Measurements from ENCODE around the gene SMG5. TPM values are rescaled to one million over a fixed set of nuclear protein-coding genes. Genes with fewer than 3 reads are reported as not detected.

SMG5 gene
- total and polyA plus RNA-seq, 2 experiments from 2014 or later: 25.9 to 118 TPM

- H3K27me3 Mint-ChIP-seq (ENCODE audit: insufficient read depth, low read depth, poor library complexity): peaks cover 11% of the 10 kb centered on the region
- TF ChIP-seq CREB1 (CRISPR knock-in tag; IDR thresholded peaks at IDR 0.05; ENCODE audit: low read depth) (no peak), POLR2AphosphoS5 (IDR thresholded peaks at IDR 0.05; ENCODE audit: low read depth) (no peak), NANOG (IDR thresholded peaks at IDR 0.05; ENCODE audit: borderline replicate concordance) (no peak), EZH2phosphoT487 (IDR thresholded peaks at IDR 0.05; ENCODE audit: unreplicated experiment) (no peak), JUNB (IDR thresholded peaks at IDR 0.05; ENCODE audit: unreplicated experiment) (no peak), STAT1 (IDR thresholded peaks at IDR 0.05; ENCODE audit: unreplicated experiment) (no peak), REST (IDR thresholded peaks at IDR 0.05; ENCODE audit: unreplicated experiment) (no peak), ZNF462 (CRISPR knock-in tag; IDR thresholded peaks at IDR 0.05) (no peak), EZH2 (IDR thresholded peaks at IDR 0.05; ENCODE audit: low read depth, unreplicated experiment) (no peak), CTCF (conservative IDR thresholded peaks at IDR 0.05; ENCODE audit: low read depth in 2 of 2) (no peak), ZNF114 (CRISPR knock-in tag; IDR thresholded peaks at IDR 0.05) (no peak), ZNF331 (CRISPR knock-in tag; IDR thresholded peaks at IDR 0.05; ENCODE audit: low read depth) (no peak)
- peaks cover 11% of the 10 kb centered on the region; the same call in 1 of the 2 replicates for H3F3A ChIP-seq (replicated peaks; ENCODE audit: low read depth)
- 0 out of 2 replicates have a peak, but pooled peaks cover 5% of the 10 kb centered on the region for H3K36me3 ChIP-seq (ENCODE audit: insufficient read depth)
- H3K27ac ChIP-seq (ENCODE audit: low read depth): peak overlapping the region; percentile 96
- no peak overlapping the region for H3K4me2 ChIP-seq
- H3K27me3 ChIP-seq (ENCODE audit: insufficient read depth): no peaks in the 10 kb centered on the region
- H4K20me1 ChIP-seq (replicated peaks; ENCODE audit: insufficient read depth): 0 out of 2 replicates have a peak, but pooled peaks cover 3% of the 10 kb centered on the region
- no peaks in the 10 kb centered on the region for H3K9me2 ChIP-seq (ENCODE audit: insufficient read depth)
- H2AFZ ChIP-seq: no peak overlapping the region
- no peak overlapping the region for H3K4me3 ChIP-seq
- peaks cover 22% of the 10 kb centered on the region for H3K36me3 Mint-ChIP-seq (ENCODE audit: low read depth)
- peaks cover 36% of the 10 kb centered on the region for H3K4me1 ChIP-seq (ENCODE audit: insufficient read depth)
- H3K4me3 Mint-ChIP-seq: no peak overlapping the region
- no peak overlapping the region for H3K27ac Mint-ChIP-seq
- H3K4me1 Mint-ChIP-seq: peaks cover 33% of the 10 kb centered on the region
- peaks cover 29% of the 10 kb centered on the region for H3K79me2 ChIP-seq (replicated peaks; ENCODE audit: insufficient read depth)
- no peaks in the 10 kb centered on the region for H3K9me3 Mint-ChIP-seq
- DNase-seq (ENCODE audit: low spot score): no peak
- no peak for ATAC-seq
These were observed 71.4 kb downstream of the SMG5 start for GRCh38 chr1:156211243-156211642.

Measured in GM23338 (cell line).